GM19351 (cell line): Measurements from ENCODE around the gene ANK3.

Source experiments
- ATAC-seq: cut with Tn5 transposase; IDR thresholded peaks from one replicate; pipeline ENCODE4 v1.9.1; 2021; ENCODE audit warnings: mild to moderate bottlenecking, moderate library complexity; ENCODE audit not compliant: unreplicated experiment

Gene ANK3

DNA sequence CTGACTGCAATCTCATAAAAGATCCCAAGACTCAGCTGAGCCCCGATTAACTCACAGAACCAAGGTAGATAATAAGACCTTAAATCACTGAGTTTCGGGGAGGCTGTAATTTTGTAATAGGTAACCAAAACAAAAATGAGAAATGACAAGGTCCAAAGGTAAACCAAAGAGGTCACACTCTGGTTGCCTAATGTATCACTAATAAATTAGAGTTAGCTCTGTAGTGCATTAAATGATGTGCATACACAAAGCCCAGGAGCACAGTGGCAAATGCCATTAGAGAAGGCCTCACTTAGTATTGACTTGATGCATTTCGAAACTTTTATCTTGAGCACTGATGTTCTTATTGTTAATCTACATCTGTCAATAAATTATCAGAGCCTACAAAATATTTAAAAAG, 245.6 kb downstream of the ANK3 start:
- no peak for ATAC-seq

DNA sequence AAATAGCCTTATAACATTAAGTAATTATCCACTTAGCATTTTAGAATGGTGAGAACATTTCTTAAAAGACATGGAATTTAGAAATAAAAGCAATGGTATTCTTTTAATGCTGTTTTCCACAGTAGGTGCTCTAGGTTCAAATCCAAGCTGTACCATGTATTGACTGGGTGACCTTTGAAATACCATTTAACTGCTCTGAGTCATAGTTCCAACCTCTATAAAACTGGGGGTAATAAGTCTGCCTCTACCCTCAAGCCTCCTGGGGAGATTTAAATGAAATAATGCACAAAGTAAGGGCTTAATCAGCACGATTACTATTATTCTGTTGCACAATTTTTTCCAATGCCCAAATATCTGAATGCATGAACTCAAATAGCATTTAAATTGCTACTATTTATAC, 246.9 kb downstream of the ANK3 start:
- no peak for ATAC-seq

- no peak for ATAC-seq
Measured at GRCh38 chr10:60141896-60142559, 247.6 kb downstream of the ANK3 start.

GRCh38 chr10:60140651-60141632, 248.7 kb downstream of the ANK3 start:
- no peak for ATAC-seq

- no peak for ATAC-seq
Measured at GRCh38 chr10:60139798-60140566, 249.7 kb downstream of the ANK3 start.

DNA sequence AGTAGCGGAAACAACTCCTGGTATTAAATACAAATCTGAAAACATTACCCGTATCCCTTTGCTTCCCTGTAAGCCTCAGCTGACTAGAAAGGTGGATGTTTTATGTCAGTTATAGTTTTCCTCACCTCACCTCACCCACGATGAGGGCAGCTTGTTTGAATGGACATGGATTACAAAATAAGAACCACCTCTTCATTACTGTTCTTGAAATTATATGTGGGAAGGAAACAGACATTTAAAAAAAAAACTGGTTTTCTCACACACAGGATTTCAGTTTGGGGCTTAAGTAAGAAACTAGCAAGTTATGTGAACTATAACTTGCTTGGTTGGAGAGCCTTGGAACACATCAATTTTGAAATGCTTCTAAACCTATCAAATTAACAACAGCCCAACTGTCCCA, 250.4 kb downstream of the ANK3 start:
- ATAC-seq, result no peak

- ATAC-seq, result no peak
Measured at GRCh38 chr10:60138842-60139241, 250.8 kb downstream of the ANK3 start.

DNA sequence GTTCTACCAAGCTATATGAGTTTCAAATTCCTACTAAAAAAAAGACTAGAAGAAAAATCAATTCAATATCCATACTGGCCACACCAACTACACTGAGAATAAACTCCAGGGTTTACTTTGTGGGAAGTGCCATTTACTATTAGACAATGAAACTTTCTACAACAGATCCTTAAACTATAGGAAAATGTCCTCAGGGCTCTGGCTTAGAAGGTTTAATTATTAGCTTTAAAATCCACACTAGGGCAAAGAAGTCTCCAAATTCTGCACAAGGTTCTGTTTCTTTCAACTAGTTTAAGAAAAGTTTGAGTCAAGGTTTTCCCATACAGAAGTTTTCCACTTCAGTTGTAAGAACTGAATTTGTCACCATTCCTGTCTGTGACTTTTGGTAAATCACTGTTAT, 251.6 kb downstream of the ANK3 start:
- ATAC-seq, result no peak

GRCh38 chr10:60137292-60137992, 252.2 kb downstream of the ANK3 start:
- no peak for ATAC-seq

GRCh38 chr10:60135020-60135419, 254.7 kb downstream of the ANK3 start:
- ATAC-seq, result peak; percentile 44

DNA sequence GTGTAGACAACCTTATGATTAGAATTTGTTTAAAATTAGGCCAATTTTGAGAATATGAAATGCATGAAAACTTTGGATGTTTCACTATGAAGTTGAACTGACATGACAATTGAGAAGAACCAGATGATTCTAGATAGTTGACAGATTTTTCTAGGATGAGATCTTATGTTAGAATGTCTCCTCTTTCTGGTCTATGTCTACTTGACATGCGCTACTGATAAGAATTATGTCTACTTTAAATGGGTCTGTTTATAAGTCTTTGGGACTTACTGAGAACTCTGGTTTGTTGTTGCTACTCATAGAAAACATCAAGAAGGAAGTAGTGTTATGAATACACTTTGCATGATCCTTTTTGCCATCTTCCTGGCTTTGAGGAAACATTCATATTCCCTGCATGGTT, 255.1 kb downstream of the ANK3 start:
- ATAC-seq, result no peak

- no peak for ATAC-seq
Measured at GRCh38 chr10:60130130-60130579, 259.5 kb downstream of the ANK3 start.

DNA sequence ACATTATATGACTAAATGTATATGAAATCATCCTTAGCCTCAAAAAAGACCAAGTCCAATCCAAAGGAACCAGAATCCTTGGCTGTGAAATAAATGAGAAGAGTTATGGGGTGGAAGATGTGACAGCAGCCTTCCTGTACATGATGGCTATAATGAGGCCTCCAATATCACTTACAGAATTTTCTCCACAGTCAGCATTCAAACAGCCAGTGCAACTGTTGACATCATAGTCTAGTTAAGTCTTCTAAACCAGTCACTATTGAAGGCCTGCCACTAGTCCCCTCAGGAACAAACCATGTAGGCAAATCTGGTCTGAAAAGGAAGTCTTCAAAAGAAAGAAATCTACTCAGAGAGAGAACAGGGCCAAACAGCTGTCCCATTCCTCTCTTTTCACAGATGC, 263.8 kb downstream of the ANK3 start:
- no peak for ATAC-seq

GRCh38 chr10:60124536-60124935, 265.1 kb downstream of the ANK3 start:
- ATAC-seq, result no peak

- ATAC-seq, result no peak
Measured at GRCh38 chr10:60123668-60124067, 266.0 kb downstream of the ANK3 start.

DNA sequence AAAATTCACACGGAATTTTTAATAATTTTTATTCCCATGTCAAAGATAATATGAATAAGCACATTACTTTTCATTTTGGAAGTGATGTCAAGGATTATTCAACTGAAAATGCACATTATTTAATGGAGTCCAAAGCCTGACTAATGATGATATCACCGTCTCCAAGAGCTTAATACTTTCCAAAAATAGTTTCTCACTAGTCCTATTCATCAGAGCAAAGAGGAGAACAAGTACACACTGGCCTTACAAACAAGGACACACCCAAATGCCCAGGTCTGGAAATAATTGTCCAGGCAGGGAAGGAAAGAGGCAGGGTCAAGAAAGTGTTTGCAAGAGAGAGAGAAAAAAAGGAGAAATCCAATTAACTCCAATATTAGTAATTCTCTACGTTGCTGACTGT, 266.5 kb downstream of the ANK3 start:
- ATAC-seq, result no peak

DNA sequence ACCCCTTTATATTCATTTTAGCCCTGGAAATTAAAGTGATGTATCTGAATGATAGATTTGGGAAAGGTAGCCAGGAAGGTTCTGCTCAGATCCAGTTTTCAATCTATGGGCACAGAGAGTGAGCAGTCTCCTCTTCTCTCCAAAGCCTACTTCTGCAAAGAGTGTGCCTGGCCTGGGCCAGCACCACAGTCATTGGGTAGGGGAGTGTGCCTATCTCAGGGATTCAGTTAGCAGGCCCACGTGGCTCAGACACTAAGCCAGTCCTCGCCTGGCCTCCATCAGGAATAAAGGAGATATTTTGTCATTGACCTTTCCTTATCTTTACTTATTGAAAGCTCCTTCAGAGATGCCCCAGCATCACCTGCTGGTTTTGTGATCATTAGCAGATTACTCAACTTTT, 267.5 kb downstream of the ANK3 start:
- no peak for ATAC-seq

GRCh38 chr10:60114765-60115586, 274.7 kb downstream of the ANK3 start:
- ATAC-seq, result peak; percentile 93

DNA sequence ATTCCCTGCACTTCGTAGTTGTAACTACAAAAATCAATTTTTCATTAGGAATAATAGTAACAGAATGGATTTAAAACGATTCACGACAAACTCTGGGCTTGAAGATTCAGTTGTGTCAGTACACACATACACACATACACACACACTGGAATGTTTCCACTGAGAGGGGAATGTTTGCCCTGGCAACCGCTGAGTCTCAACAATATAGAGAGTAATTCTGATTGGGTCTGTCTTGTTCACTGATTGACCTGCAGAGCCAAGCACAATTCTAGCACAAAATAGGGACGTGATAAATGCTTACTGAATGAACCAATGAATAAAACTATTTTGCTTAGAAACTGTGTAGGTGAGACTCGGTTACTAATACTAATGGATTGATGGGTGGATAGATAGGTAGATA, 278.9 kb downstream of the ANK3 start:
- ATAC-seq, result no peak
